ENCODE results near the gene TBCD. TPM values are rescaled to one million over a fixed set of nuclear protein-coding genes. Genes with fewer than 3 reads are reported as not detected.

Gene TBCD
- total RNA-seq, 1 donor from 2014 or later = 84.8 TPM

DNA sequence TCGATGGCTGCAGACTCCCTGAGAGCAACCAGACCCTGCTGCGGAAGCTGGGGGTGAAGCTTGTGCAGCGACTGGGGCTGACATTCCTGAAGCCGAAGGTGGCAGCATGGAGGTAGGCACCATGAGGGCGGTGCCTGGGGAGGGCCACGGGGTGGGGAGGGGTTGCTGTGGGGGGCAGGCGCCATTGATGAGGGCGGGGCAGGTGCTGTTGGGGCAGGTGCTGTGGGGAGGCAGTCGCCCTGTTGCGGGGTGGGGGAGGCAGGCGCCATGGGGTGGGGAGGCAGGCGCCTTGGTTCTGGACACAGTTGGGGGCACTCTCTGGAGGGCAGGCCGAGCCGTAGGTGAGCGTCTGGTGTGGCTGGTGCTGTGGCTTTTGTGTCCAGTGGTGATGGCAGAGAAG lies 49.0 kb downstream of the TBCD start:
- peaks cover 3% of the 10 kb centered on the region for H3K4me1 ChIP-seq
- DNase-seq = no peak
- no peak overlapping the region for H3K27ac ChIP-seq
- intact Hi-C loops (cut with DNase I) = no loop called here
- H3K4me3 ChIP-seq = no peak overlapping the region
- no peaks in the 10 kb centered on the region for H3K9me3 ChIP-seq
- TF ChIP-seq, protein P1, sequence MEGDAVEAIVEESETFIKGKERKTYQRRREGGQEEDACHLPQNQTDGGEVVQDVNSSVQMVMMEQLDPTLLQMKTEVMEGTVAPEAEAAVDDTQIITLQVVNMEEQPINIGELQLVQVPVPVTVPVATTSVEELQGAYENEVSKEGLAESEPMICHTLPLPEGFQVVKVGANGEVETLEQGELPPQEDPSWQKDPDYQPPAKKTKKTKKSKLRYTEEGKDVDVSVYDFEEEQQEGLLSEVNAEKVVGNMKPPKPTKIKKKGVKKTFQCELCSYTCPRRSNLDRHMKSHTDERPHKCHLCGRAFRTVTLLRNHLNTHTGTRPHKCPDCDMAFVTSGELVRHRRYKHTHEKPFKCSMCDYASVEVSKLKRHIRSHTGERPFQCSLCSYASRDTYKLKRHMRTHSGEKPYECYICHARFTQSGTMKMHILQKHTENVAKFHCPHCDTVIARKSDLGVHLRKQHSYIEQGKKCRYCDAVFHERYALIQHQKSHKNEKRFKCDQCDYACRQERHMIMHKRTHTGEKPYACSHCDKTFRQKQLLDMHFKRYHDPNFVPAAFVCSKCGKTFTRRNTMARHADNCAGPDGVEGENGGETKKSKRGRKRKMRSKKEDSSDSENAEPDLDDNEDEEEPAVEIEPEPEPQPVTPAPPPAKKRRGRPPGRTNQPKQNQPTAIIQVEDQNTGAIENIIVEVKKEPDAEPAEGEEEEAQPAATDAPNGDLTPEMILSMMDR (IDR thresholded peaks at IDR 0.05) = no peak
- no peak for ATAC-seq
- peaks cover 28% of the 10 kb centered on the region for H3K36me3 ChIP-seq
- H3K27me3 ChIP-seq (ENCODE audit: low read depth) = no peaks in the 10 kb centered on the region

DNA sequence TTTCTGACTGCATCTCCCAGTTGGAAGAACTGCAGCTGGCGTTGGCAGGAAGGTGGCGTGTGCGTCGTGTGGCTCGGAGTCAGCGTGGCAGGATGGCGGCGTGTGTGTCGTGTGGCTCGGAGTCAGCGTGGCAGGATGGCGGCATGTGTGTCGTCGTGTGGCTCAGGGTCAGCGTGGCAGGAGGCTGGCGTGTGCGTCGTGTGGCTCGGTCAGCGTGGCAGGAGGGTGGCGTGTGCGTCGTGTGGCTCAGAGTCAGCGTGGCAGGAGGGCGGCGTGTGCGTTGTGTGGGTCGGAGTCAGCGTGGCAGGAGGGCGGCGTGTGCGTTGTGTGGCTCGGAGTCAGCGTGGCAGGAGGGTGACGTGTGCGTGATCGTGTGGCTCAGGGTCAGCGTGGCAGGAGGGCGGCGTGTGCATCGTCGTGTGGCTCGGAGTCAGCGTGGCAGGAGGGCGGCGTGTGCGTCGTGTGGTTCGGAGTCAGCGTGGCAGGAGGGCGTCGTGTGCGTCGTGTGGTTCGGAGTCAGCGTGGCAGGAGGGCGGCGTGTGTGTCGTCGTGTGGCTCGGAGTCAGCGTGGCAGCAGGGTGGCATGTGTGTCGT lies 49.6 kb downstream of the TBCD start:
- intact Hi-C loops (cut with DNase I) = no loop called here
- H3K4me3 ChIP-seq = no peak overlapping the region
- TF ChIP-seq, protein P1 (IDR thresholded peaks at IDR 0.05) = no peak
- no peak for ATAC-seq
- DNase-seq = no peak
- H3K4me1 ChIP-seq = no peaks in the 10 kb centered on the region
- peaks cover 34% of the 10 kb centered on the region for H3K36me3 ChIP-seq
- H3K27ac ChIP-seq = no peak overlapping the region
- no peaks in the 10 kb centered on the region for H3K27me3 ChIP-seq (ENCODE audit: low read depth)
- no peaks in the 10 kb centered on the region for H3K9me3 ChIP-seq

DNA sequence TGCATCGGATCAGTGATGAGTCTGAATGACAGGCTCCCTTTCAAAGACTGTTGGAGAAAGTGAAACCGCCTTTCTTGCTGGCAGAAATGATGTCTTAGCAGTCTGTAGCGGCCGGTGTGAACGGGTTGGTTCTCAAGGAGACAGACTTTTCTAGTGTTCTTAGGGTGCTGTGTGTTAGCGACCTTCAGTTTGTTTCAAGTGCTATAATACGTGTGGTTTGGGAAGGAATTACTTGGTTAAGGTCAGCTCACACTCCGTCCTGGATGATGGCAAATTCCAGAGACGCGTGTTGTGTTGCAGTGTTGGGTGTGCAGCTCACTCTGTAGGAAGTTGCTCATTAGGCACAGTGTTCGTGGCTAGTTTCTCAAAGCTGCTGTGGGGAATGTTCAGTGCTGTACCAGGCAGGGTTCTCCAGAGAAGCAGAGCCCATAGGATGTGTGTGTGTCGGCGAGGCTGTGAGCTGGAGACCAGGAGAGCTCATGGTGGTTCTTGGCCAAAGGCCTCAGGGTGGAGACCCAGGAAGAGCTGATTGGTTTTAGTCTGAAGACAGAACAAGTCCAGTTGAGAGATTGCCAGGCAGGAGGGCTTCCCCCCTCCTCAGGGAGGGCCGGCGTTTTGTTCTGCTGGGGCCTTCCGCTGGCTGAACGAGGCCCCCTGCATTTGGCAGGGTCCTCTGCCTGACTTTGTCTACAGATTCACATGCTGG lies 50.4 kb downstream of the TBCD start:
- no peaks in the 10 kb centered on the region for H3K9me3 ChIP-seq
- H3K27ac ChIP-seq = no peak overlapping the region
- H3K36me3 ChIP-seq = peaks cover 41% of the 10 kb centered on the region
- TF ChIP-seq, protein P1 (IDR thresholded peaks at IDR 0.05) = no peak
- H3K4me1 ChIP-seq = no peaks in the 10 kb centered on the region
- no peak for ATAC-seq
- H3K4me3 ChIP-seq = no peak overlapping the region
- intact Hi-C loops (cut with DNase I) = no loop called here
- DNase-seq = no peak
- no peaks in the 10 kb centered on the region for H3K27me3 ChIP-seq (ENCODE audit: low read depth)

- H3K4me1 ChIP-seq = no peaks in the 10 kb centered on the region
- TF ChIP-seq, protein P1 (IDR thresholded peaks at IDR 0.05) = no peak
- H3K27me3 ChIP-seq (ENCODE audit: low read depth) = no peaks in the 10 kb centered on the region
- no peak overlapping the region for H3K4me3 ChIP-seq
- H3K27ac ChIP-seq = no peak overlapping the region
- H3K9me3 ChIP-seq = no peaks in the 10 kb centered on the region
- intact Hi-C loops (cut with DNase I) = no loop called here
- DNase-seq (no peak), ATAC-seq (no peak)
- peaks cover 46% of the 10 kb centered on the region for H3K36me3 ChIP-seq
These were observed 51.3 kb downstream of the TBCD start for GRCh38 chr17:82803185-82803584.

DNA sequence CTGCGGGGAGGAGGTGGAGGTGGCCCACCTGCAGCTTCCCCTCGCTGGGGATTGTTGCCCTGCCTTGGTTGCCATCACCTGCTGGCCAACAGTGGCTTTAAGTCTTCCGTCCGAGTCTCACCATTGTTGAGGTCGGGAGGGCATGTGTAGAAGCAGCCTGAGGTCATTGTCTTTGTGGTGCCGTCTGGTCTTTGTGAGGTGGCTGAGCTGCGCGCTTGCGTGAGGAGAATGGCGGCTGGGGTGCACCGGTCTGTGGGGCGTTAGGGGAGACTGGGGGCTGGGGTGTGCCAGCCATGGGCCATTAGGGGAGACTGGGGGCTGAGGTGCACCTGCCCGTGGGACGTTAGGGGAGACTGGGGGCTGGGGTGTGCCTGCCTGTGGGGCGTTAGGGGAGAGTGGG lies 51.7 kb downstream of the TBCD start:
- Histone ChIP-seq H3K27ac (no peak overlapping the region), H3K4me3 (no peak overlapping the region), H3K27me3 (ENCODE audit: low read depth) (no peaks in the 10 kb centered on the region), H3K9me3 (no peaks in the 10 kb centered on the region), H3K4me1 (no peaks in the 10 kb centered on the region), H3K36me3 (peaks cover 42% of the 10 kb centered on the region)
- TF ChIP-seq, protein P1 (IDR thresholded peaks at IDR 0.05) = no peak
- intact Hi-C loops (cut with DNase I) = no loop called here
- no peak for ATAC-seq
- no peak for DNase-seq

Data from lower lobe of right lung (tissue), 2 donors.